Eye (tissue), 1 donor: Measurements from ENCODE around the gene NQO2.
"Not testable (repeated sequence)": the region's sequence is repeated elsewhere in the genome, so short reads cannot be mapped to it uniquely, and the experiment has no call there.

Source experiments
- DNase-seq: peaks from one replicate; pipeline ENCODE4 v3.0.0-alpha.2; 2015

NQO2 gene

GRCh38 chr6:3045777-3046176, 46.1 kb downstream of the NQO2 start:
- no peak for DNase-seq

- DNase-seq = no peak
These were observed 46.6 kb downstream of the NQO2 start for GRCh38 chr6:3046295-3046694.

GRCh38 chr6:3048009-3048408, 48.3 kb downstream of the NQO2 start:
- DNase-seq = not testable (repeated sequence)

GRCh38 chr6:3052481-3053230, 53.0 kb downstream of the NQO2 start:
- DNase-seq = no peak

- DNase-seq = no peak
These were observed 53.5 kb downstream of the NQO2 start for GRCh38 chr6:3053231-3053508.

- DNase-seq = peak; percentile 72
These were observed 54.8 kb downstream of the NQO2 start for GRCh38 chr6:3054229-3055157.

- peak; percentile 38 for DNase-seq
These were observed 55.4 kb downstream of the NQO2 start for GRCh38 chr6:3055158-3055499.

GRCh38 chr6:3057063-3057770, 57.5 kb downstream of the NQO2 start:
- DNase-seq = no peak

- DNase-seq = peak; percentile 26
These were observed 59.3 kb downstream of the NQO2 start for GRCh38 chr6:3058957-3059356.

GRCh38 chr6:3060092-3060491, 60.4 kb downstream of the NQO2 start:
- DNase-seq = not testable (repeated sequence)

GRCh38 chr6:3061501-3061941, 61.8 kb downstream of the NQO2 start:
- no peak for DNase-seq

- DNase-seq = peak; percentile 47
These were observed 63.6 kb downstream of the NQO2 start for GRCh38 chr6:3063340-3063732.

- peak; percentile 93 for DNase-seq
These were observed 64.3 kb downstream of the NQO2 start for GRCh38 chr6:3063733-3064700.

- DNase-seq = peak; percentile 95
These were observed 68.9 kb downstream of the NQO2 start, which contains the start of gene RIPK1 for GRCh38 chr6:3068329-3069214. RIPK1 (plus strand) TSS chr6:3068494; CDS start chr6:3076824, 8,330 bp downstream.
